Activated CD4-positive, alpha-beta T cell treated with anti-CD3 and anti-CD28 coated beads for 1 hour (primary cell): ENCODE measurements around the gene KLK15.
A peak's percentile ranks its signal among the peaks of the same experiment; 100 is the strongest.
"Not testable (repeated sequence)": the region's sequence is repeated elsewhere in the genome, so short reads cannot be mapped to it uniquely, and the experiment has no call there.

Source experiments
- DNase-seq: peaks from one replicate; pipeline ENCODE4 v3.0.0-alpha.2; 2020

The KLK15 gene

DNA sequence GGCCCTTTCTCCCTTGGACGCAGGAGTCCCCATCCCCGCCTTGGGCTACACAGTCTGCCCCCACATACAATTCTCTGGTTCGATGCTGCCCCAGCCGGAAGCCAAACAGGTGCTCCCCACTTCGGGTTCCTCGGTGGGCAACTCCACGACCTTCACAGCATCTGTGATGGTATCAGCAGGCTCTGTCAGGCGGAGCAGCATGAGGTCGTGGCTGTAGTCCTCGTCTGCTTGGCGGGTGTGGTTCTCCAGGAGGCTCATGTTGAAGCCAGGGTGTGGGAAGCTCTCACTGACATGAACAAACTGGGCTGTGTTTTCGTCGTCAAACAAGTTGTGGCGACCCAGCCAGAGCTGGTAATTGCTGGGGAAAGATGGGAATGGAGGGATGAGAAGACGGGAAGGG, 13.3 kb downstream of the KLK15 start:
- no peak for DNase-seq

DNA sequence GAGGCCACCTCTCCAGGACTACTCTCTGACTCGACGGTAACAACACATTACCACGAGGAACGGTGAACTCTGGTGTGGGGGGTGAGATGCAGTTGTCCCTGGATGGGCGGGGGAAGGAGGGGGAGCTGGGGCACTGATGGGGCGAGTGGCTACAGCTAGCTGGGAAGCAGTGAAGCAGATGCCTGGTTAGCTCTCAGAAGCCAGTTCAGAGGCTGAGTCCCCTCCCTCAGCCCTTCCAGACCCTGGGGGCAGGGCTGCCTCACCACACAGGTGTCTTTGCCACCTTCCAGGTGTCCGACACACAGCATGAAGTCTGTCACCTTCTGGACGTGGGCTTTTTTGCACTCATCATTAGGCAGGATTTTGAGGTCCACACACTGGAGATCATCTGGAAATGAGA, 13.7 kb downstream of the KLK15 start:
- DNase-seq, result no peak

DNA sequence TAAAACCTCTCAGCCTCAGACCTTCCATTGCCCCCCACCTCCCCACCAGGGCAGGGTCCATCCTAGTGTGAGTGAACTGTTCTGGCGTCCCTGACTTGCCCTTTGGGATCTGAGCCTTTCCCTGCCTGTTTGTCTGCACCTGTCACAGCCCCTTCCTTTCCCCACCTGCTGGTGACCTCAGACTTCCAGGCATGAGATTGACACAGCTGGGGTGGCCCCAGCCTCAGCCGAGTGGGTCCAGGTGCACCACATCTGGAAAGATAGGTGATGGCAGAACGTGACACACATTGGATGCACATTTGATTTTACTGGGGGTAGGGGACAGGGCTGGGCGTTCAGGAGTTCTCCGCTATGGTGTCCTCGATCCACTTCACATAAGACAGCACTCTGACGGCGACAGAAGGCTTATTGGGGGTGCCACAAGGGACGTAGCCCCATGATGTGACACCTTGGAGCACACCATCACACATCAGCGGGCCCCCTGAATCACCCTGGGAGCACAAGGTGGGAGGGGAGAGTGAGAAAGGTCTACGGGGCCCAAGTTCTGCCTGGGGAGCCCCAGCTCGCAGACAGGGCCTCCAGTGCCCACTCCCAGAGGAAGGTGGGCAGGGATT, 14.4 kb downstream of the KLK15 start:
- no peak for DNase-seq

DNA sequence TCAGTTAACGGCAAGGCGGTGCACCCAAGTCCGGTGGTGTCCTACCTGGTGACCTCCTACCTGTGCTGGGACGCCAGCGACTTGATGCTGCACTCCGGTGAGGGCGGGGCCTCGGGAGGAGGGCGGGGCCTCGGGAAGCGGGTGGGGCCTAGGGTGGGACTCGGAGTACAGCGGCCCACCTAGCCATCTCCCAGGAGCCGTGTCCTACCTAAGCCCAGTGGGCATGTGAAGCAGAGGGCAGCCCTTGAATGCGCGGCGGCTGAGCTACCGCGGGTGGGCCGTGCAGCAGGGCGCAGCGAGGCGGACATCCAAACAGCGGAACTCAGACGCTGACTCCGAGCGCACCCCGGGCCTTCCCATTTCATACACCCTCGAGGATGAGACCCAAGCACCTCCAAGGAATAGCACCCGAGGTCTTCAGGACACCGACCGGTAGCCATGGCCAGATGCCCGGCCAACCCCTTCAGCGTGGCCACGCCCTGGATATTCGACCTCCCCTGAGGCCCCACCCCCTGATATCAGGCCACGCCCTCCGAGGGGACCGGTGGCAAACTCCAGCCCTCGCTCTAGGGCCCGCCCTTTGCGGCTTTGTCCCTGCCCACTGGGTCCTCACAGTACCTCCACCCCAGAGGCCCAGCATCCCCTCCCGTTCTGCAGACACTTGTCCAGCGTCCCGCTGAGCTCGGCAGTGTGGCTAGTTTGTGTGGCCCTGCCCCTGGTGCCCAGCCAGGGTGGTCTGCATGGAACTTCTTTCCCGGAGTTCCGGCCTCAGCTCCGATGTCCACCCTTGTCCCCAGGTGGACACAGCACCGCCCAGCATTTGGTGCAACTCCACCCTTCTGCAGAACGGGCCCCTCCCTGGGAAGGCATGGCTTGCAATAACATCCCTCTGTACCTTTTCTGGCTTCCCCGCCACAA, 15.2 kb downstream of the KLK15 start:
- DNase-seq, result no peak

DNA sequence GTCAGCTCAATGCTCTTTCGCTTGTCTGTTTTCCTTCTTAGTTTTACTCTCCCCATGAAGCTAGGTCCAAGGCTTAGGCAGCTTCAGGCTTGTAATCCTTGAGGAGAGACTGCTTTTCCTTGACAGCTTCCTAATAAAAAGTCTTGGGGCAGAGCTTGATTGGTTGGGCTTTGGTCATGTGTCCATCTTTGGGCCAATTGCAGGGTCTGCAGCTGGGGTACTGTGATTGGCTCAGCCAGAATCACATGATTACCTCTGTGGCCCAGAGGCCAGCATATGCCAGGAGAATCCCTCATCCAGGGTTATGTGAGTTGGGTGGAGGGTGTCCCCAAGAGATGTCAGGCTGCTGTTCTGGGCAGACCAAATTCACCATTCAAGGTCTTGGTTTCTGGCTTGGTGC, 17.9 kb downstream of the KLK15 start:
- no peak for DNase-seq

DNA sequence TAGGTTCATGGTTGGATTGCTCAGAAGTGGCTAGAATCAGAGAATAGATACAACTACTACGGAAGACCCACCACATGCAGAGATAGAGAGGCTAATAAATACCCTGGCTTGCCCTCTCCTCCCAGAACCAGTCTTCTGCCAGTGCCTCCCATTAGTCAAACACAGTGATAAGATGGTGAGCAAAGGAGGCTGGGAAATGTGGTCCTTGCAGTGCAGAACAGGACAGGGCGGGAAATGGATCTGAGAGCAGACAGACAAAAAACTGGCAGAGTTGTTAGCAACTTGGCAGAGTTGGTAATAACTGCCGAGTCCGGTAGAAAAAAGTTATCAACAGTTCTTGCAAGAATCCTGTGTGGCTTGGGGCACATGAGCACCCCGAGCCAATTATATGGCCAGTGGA, 18.5 kb downstream of the KLK15 start:
- no peak for DNase-seq

DNA sequence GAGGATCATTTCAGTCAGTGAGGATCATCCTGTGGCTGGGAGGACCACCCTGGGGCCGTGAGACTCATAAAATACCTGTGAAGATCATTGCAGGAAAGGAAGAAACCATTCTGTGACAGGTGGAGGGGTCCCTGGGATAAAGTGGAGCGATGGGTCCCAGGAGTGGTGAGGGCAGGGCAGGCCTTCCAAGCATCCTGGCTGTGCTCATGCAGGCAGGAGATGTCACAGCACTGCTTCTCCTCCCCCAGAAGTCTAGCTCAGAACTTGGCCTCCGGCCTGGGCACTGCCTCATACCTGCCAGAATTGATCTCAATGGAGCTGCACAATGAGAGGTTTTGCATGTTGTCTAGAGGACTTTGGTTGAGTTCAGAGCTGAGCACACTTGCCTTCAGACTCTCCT, 20.9 kb downstream of the KLK15 start:
- DNase-seq, result no peak

DNA sequence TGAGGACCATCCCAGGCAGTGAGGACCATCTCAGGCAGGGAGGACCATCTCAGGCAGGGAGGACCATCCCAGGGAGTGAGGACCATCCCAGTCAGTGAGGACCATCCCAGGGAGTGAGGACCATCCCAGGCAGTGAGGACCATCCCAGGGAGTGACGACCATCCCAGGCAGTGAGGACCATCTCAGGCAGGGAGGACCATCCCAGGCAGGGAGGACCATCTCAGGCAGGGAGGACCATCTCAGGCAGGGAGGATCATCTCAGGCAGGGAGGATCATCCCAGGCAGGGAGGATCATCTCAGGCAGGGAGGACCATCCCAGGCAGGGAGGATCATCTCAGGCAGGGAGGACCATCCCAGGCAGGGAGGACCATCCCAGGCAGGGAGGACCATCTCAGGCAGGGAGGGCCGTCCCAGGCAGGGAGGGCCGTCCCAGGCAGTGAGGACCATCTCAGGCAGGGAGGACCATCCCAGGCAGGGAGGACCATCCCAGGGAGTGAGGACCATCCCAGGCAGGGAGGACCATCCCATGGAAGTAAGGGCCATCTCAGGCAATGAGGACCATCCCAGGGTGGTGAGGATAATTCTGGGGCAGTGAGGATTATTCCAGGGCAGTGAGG, 21.6 kb downstream of the KLK15 start:
- DNase-seq, result not testable (repeated sequence)

DNA sequence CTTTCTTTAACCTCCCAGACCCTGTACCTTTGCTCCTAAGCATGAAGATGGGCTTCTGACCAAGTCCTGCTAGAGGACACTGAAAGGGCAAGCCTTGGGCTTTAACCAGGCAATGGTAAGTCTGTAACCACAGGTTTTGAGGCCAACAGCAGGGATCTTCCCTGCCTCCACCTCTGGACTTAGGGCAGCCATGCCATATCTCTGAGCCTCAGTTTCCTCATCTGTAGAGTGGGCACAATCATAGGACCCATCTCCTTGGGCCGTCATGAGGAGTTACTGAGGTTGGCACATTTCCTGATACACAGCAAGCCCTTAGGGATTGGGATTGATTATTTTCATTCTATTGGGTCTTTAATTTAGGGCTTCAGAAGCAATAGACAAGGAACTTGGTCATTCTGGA, 24.5 kb downstream of the KLK15 start:
- no peak for DNase-seq

DNA sequence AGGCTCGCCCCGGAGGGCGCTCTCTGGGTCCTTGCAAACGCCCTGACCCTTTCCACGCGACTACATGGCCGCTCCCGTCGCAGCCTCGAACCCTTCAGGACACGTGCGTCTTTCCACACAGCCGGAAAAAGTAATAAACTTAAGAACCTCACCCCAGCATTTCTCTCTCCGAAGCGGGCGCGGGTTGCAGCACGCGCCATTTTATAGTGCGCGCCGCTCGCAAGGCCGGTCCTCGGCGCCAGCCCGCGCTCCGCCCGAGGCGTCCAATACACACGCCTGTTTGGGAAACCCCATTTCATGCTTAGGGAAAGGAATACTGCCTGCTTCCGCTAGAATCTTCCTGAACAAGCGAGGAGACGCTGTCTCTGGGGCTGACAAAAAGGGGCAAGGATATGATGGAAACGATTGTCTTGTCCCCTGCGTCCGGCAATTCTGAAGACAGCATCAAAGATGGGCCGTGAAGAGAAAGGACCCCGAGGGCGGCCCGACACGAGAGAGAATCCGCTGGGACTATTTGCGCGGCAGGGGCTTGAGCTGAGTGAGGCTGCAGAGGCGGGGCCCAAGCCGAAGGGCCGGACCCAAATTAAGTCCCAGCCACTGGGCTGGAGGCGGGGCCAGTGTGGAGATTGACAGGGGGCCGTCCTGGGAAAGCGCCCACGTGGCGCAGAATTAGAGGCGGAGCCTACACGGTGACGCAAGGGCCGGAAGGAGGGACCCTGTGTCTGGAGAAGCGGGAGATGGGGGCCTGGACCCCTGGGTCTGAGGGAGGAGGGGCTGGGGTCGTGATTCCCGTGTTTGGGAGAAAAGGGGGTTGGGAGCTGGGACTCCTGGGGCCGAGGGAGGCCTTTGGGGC, 28.7 kb downstream of the KLK15 start:
- peak; percentile 97 for DNase-seq

DNA sequence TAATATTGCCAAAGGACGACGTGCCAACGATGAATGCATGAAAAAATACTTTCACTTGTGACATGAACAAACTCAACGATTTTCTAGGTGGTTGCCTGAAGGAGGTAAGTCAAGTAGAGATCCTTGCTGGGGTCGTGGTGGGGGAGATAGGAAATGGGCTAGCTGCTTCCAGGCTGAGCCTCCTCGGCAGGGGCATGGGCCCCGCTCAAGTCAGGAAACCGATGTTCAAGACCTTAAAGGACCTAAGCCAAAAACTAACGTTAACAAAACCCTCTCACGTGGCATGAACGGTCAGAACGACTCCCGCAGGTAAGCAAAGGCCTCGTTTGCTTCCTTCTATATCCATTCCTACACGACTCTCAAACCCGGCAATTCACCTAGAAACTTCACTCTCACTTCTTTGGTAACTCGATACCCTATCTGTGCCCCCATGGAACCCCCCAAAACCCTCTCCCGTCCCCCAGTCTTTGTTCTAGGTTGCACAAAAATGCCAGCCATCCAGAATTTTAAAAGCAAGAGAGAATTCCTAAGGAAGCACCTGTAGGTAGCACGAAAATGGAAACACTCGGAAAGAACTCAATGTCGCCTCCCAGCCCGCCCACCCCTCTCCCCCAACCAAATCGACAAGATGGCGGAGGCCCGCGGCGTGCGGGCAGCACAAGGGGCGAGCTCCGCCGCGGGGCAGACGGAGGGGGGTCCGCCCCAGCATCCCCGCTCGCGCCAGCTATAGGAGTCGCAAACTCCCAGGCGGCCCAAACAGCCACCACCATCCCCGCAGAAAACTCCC, 29.5 kb downstream of the KLK15 start:
- DNase-seq, result no peak

DNA sequence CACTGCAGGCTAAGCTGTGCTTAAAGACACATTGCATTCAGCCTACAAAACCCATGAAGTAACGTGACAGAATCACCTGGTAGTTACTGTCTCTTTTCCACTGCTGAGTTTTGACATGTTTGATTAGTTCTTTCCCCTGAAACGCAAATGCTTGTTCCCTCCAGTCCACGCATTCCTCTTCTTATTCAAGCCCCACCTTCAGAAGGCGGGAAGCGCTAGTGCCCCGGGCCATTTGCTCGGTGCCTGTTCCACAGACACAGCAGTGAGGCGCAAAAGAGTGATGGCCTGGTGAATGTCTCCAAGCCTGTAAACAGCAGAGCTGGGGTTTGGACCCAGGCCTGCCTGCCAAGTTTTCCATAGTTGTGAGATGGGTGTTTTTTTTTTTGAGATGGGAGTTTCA, 32.3 kb downstream of the KLK15 start:
- no peak for DNase-seq

DNA sequence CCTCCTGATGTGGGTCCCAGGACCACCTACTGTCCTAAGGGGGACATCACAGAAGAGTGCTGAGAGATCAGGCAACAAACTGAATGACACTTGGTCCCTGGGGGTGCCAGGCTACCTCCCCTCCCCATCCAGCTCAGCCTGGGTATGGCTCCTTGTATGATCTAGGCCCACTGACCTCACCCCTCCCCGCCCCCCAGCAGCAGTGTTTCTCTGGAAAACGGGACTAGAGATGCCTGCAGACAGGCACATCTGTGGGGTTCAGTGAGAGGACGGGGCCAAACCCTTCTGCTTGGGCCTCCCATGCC, 33.9 kb downstream of the KLK15 start:
- DNase-seq, result no peak

DNA sequence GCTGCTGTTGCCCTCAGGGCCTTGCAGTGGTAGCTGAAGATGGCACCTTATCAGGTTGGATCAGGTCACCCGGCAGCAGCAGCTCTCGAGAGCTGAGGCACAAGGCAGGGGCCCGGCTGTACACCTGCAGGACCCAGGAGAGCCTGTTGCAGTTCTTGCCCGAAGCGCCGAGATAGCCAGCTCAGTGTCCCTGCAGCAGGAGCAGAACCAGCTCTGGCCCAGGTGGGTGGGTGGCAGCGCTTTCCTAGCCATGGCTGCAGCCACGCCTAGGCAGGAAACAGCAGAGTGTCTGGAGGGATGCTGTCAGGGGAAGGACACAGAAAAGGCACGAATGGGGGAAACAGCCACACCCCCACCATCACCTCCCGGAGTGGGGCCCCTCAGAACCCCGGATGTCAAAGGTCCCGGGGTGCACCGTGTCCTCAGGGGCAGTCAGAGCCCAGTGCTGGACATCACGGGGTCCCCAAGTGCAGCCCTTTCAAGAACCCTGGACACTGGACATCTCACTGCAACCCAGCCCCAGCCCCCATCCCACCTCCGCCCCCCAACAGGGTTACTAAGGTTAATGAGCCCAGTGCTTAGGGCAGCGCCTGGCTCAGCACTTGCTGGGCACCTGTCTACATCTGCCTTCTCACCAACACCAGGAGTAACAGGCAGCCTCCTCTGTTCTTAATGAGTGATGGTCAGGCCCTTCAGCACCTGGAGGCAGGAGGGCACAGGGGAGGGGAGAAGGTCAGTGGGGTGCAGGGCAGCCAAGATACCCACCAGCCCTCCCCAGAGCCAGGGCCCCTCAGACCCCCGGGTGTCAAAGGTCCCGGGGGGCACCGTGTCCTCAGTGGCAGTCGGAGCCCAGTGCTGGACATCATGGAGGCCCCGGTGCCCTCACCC, 34.5 kb downstream of the KLK15 start:
- no peak for DNase-seq

DNA sequence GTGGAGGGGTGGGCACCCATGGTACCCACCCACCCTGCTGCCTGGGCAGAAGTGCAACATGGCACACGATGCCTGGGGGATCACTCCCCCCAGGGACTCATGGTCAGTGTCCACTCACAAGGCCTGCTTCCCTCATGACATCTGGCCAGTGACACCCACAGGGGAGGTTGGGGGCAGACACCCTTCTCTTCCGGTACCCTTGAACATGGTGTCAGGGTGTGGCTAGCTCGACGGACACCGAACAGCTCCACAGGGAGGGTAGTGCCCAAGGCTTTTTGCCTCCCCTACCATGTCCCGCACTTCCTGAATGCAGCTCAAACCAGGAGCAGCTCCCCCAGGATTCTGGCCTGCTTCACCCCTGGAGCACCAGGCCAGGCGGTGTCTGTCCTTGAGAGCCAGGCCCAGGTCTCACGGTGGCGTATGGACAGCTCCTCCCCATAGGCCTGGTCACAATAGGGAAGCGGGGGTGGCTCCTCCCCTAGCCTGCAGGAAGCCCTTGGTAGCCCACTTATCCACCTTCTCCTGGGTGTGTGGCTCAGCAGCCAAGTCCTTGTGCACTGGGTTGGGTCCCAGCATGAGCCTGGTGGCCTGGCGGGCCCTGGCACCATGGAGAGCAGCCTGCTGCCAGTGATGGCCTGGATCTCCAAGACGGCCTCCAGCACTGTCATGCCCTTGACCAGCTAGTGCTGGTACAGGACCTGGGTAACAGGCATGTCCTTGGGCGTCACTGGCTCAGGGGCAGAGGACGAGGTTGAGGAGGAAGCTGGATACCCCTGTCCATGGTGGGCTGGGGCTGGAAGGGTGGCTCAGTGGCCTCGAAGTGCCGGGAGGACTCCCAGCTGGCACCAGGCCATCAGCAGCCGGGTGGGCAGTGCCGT, 35.4 kb downstream of the KLK15 start:
- no peak for DNase-seq

DNA sequence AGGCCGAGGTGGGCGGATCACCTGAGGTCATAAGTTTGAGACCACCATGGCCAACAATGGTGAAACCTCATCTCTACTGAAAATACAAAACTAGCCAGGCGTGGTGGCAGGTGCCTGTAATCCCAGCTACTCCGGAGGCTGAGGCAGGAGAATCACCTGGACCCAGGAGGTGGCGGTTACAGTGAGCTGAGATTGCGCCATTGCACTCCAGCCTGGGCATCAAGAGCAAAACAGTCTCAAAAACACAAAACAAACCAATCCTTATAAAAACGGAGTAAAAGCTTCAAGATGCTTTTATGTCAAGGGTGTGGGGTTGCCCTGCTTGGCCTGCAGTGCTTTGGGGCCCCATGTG, 36.0 kb downstream of the KLK15 start:
- DNase-seq, result no peak

DNA sequence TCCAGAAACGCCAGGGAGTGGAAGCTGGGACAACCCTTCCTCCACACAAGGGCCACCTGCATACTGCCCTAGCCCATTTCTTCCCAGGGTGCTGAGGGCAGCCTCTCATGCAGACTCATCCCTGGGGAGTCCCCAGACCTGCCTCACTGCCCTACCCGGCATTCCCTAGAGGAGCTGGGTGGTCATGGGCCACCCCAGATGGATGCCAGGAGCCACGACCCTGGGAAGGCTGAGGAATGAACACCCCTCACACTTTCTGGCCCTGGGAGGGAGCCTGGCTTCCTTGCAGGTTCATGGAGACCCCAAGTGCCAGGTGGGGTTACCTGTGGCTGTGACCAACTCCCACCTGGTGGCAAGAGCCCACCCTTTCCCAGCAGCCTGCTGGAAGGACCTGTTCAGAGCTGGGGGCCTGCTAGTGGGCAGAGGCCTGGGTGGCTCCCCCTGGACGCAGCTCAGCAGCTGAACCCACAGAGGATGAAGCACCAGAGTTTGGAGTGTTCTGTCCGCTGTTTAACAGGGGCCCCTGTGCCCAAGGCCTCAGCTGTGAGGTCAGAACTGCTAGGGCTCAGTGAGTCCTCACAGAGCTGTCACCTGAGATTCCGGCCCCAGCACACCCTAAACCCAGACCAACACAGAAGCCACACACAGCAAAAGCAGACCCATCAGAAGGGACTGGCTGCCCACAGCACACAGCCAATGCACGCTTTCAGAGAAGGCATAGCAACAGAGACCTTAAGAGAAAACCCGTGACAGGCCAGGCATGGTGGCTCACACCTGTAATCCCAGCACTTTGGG, 36.5 kb downstream of the KLK15 start:
- no peak for DNase-seq

DNA sequence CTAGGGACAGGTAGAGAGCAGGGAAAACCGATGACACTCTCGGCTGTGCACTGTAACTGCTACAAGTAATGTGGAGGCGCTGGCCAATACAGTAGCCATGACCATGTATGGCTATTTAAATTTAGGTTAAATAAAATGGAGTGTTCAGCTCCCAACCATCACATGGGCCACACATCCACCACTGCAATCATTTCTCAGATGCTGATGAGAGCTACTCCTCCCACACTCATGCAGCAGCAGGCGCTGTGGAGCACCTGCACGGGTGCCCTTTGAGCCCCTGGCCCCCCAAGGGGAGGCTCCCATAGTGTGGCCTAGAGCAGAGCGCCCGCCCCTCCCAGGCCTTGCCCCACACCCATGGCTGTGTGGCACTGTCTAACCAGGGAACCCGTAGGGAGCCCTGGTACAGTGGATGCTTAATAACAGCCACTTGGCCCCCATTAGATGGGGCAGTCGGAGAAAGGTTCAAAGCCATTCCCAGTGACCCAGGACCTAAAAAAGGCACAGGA, 37.2 kb downstream of the KLK15 start:
- DNase-seq, result no peak

DNA sequence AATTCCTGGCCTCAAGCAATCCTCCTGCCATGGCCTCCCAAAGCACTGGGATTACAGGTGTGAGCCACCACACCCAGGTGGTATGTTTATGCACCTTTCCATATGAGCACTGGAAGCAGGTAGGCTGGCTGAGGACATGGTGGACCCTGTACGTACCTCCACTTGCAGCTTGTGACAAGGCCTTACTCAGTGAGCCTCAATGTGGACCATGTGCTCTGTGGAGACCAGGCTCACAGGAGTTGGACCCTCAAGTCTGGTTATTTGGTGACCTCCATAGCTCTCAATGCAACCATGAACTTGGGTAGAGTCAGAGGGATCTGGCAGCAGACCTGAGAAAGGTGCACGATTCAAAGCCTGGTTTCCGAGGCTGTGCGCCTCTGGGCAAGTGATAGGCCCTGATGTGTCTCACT, 37.7 kb downstream of the KLK15 start:
- no peak for DNase-seq
